ENCODE measurements around the gene TAS2R9. TPM values are rescaled to one million over a fixed set of nuclear protein-coding genes. Genes with fewer than 3 reads are reported as not detected.

The TAS2R9 gene
- total RNA-seq, 1 donor from 2014 or later: 0.35 TPM

Other genes starting within 250 kb of the TAS2R9 start
- gene MAGOHB, start 196.6 kb downstream of the TAS2R9 start, total RNA-seq: 12.3 and 16.7 TPM in 2 replicates
- gene STYK1, start 136.1 kb downstream of the TAS2R9 start, total RNA-seq: 2.6 and 4.3 TPM in 2 replicates
- gene YBX3, start 86.8 kb downstream of the TAS2R9 start, total RNA-seq: 67.6 and 163 TPM in 2 replicates
- gene TAS2R7, start 7.5 kb downstream of the TAS2R9 start, total RNA-seq: 0.20 TPM in 1 of 2 replicates, not detected in the other
- 0.25 TPM in 1 of 2 replicates, not detected in the other for gene TAS2R8, start 2.9 kb downstream of the TAS2R9 start, total RNA-seq
- 3.0 TPM in 1 of 2 replicates, not detected in the other for gene TAS2R10, start 16.2 kb upstream of the TAS2R9 start, total RNA-seq
- 1.4 and 2.3 TPM in 2 replicates for gene PRR4, start 39.3 kb upstream of the TAS2R9 start, total RNA-seq
- 5.9 and 14.8 TPM in 2 replicates for gene PRH1, start 74.1 kb upstream of the TAS2R9 start, total RNA-seq
- 5.2 TPM in 1 of 2 replicates, not detected in the other for gene TAS2R13, start 99.4 kb upstream of the TAS2R9 start, total RNA-seq
- gene PRH2, start 119.1 kb upstream of the TAS2R9 start, total RNA-seq: not detected in 2 replicates
- 1.4 and 7.1 TPM in 2 replicates for gene TAS2R14, start 129.1 kb upstream of the TAS2R9 start, total RNA-seq
- gene TAS2R50, start 176.7 kb upstream of the TAS2R9 start, total RNA-seq: 0.35 and 9.3 TPM in 2 replicates
- 1.6 and 7.7 TPM in 2 replicates for gene TAS2R20, start 188.1 kb upstream of the TAS2R9 start, total RNA-seq
- gene TAS2R19, start 212.5 kb upstream of the TAS2R9 start, total RNA-seq: 1.2 and 11.6 TPM in 2 replicates
- gene TAS2R31, start 221.2 kb upstream of the TAS2R9 start, total RNA-seq: 9.5 TPM in 1 of 2 replicates, not detected in the other